Activated naive CD4-positive, alpha-beta T cell treated with anti-CD3 and anti-CD28 coated beads for 36 hours (primary cell): Measurements from ENCODE around the gene UGP2. TPM values are rescaled to one million over a fixed set of nuclear protein-coding genes. Genes with fewer than 3 reads are reported as not detected.
A peak's percentile ranks its signal among the peaks of the same experiment; 100 is the strongest.

Experiments
- CTCF ChIA-PET: fragments of 350-600 bp; sonication (Branson Sonifier 250); formaldehyde crosslinking; loops from one replicate; lab custom pipeline; 2021; ENCODE audit warnings: antibody characterized with exemption; lab: Charles Lee
- DNase-seq: peaks from one replicate; pipeline ENCODE4 v3.0.0-alpha.2; 2020
- H3K27ac Mint-ChIP-seq: one replicate; pipeline ENCODE4 v1.8.0; 2021; ENCODE audit warnings: mild to moderate bottlenecking, mixed read lengths
- H3K27me3 Mint-ChIP-seq: one replicate; pipeline ENCODE4 v1.8.0; 2021; ENCODE audit warnings: low read depth, mixed read lengths
- H3K36me3 Mint-ChIP-seq: one replicate; pipeline ENCODE4 v1.8.0; 2021; ENCODE audit warnings: low read depth, mixed read lengths
- H3K4me1 Mint-ChIP-seq: one replicate; pipeline ENCODE4 v1.8.0; 2021; ENCODE audit warnings: low read depth, mixed read lengths
- H3K4me3 Mint-ChIP-seq: one replicate; pipeline ENCODE4 v1.8.0; 2021; ENCODE audit warnings: mild to moderate bottlenecking, moderate library complexity, mixed read lengths
- H3K9me3 Mint-ChIP-seq: one replicate; pipeline ENCODE4 v1.8.0; 2021; ENCODE audit warnings: mixed read lengths
- intact Hi-C: fragments of 100-400 bp; cut with micrococcal nuclease; formaldehyde crosslinking; loops from one replicate; pipeline ENCODE4 v1.15.1; 2023
- total RNA-seq, 2 experiments: library from RNA; stranded (reverse); gene quantifications; one replicate each; pipeline ENCODE4 v1.2.3, GENCODE V29; 2021

UGP2 gene
- total RNA-seq, 2 experiments from 2014 or later = 82.2 to 93.1 TPM

- H3K4me3 Mint-ChIP-seq = no peak overlapping the region
- intact Hi-C loops = no loop called here
- DNase-seq = no peak
- H3K27ac Mint-ChIP-seq = no peak overlapping the region
- peaks cover 10% of the 10 kb centered on the region for H3K36me3 Mint-ChIP-seq
- peaks cover 7% of the 10 kb centered on the region for H3K9me3 Mint-ChIP-seq
- H3K27me3 Mint-ChIP-seq = no peaks in the 10 kb centered on the region
- H3K4me1 Mint-ChIP-seq = peaks cover 82% of the 10 kb centered on the region
- CTCF ChIA-PET = interaction anchor here (2.0 to 2.3 kb wide), 2 partner anchors 9 to 10 kb away, joined by 11 to 20 read pairs; partner anchors contain the start of gene UGP2
Measured at GRCh38 chr2:63851691-63852311, 10.1 kb downstream of the UGP2 start.

- Mint-ChIP-seq H3K27ac (no peak overlapping the region), H3K4me1 (peaks cover 67% of the 10 kb centered on the region), H3K4me3 (no peak overlapping the region), H3K36me3 (peaks cover 12% of the 10 kb centered on the region), H3K9me3 (no peaks in the 10 kb centered on the region), H3K27me3 (no peaks in the 10 kb centered on the region)
- intact Hi-C loops = no loop called here
- CTCF ChIA-PET = interaction anchor here (0.9 to 2.3 kb wide), 6 partner anchors 7 to 202 kb away, joined by 3 to 20 read pairs (median 4); partner anchors contain the start of gene UGP2
- no peak for DNase-seq
Measured at GRCh38 chr2:63853527-63854310, 12.0 kb downstream of the UGP2 start.

DNA sequence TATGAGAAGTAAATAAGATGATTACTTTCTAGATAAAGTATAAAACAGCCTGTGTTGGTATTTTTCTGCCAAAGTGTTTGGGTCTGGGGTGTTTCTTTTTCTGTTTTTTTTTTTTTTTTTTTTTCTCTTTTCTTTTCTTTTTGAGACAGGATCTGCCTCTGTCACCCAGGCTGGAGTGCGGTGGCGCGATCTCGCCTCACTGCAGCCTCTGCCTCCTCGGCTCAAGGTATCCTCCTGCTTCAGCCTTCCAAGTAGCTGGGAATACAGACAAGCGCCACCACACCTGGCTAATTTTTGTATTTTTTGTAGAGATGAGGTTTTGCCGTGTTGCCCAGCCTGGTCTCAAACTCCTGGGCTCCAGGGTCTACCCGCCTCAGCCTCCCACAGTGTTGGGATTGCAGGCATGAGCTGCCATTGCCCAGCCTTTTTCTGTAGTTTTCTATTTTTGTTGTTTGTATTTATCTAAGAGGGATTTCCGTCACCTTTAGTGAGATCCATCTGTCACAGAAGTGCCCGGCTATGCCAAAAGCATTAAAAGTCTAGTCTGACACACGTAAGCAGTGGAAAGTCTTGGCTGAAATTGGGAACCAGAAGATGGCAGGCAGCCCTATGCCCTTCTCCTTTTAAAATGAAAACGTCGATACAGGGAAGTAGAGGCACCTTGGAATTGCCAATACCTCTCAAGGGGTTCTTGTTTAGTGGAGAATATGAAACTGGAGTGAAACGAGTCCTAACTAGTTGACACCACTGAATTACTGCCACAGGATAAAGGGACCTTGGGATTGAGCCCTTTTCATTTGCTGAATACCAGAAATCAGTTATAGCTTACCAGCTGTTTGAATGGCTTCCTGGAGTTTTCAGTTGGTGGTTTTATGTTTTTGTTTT lies 14.0 kb downstream of the UGP2 start:
- CTCF ChIA-PET = interaction anchor here (1.5 to 2.1 kb wide), 3 partner anchors 10 to 15 kb away, joined by 4 to 7 read pairs (median 5); partner anchors contain the start of gene UGP2
- H3K4me3 Mint-ChIP-seq = peak overlapping the region; percentile 22
- H3K4me1 Mint-ChIP-seq = peaks cover 53% of the 10 kb centered on the region
- H3K27me3 Mint-ChIP-seq = no peaks in the 10 kb centered on the region
- intact Hi-C loops = loop anchor here (1.0 to 5.0 kb wide), 3 partner anchors 15 to 1148 kb away; partner anchors contain the start of genes EHBP1, MDH1 and WDPCP
- no peak for DNase-seq
- H3K27ac Mint-ChIP-seq = peak overlapping the region; percentile 80
- peaks cover 20% of the 10 kb centered on the region for H3K36me3 Mint-ChIP-seq
- no peaks in the 10 kb centered on the region for H3K9me3 Mint-ChIP-seq

DNA sequence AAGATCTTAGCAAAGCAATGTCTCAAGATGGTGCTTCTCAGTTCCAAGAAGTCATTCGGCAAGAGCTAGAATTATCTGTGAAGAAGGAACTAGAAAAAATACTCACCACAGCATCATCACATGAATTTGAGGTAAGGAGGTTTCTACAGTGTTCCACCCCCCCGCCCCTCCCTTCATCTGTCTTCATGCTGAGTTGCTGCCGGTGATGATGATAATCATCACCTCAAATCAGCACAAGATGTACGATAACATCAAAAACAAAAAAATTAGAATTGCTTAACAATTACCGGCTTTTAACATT lies 14.6 kb downstream of the UGP2 start:
- Mint-ChIP-seq H3K27ac (peak overlapping the region; percentile 80), H3K36me3 (peaks cover 20% of the 10 kb centered on the region), H3K27me3 (no peaks in the 10 kb centered on the region), H3K4me3 (peak overlapping the region; percentile 22), H3K4me1 (peaks cover 50% of the 10 kb centered on the region), H3K9me3 (no peaks in the 10 kb centered on the region)
- DNase-seq = peak; percentile 67
- intact Hi-C loops = loop anchor here (1.0 to 5.0 kb wide), 3 partner anchors 16 to 1149 kb away; partner anchors contain the start of genes EHBP1, MDH1 and WDPCP
- CTCF ChIA-PET = interaction anchor here (2.1 kb wide), 1 partner anchor 15 kb away, joined by 7 read pairs; the partner anchor contains the start of gene UGP2

DNA sequence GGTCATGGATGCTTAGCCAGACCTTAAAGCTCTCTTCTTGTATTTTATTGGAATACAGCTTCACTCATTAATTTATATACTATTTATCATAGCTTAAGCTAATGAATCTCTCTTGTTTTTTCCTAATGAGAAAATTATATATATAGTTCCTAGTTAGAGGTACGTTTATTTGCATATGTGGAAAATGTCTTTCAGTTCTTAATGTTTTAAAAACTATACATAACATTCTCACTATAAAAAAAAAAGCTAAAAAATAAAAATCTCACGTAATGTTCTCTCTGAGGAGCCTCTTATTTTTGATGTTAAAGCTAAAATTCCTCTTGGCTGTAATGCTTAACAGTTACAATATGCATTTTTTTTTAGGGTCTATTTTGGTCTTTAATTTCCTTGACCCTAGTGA lies 16.6 kb downstream of the UGP2 start:
- H3K36me3 Mint-ChIP-seq = peaks cover 20% of the 10 kb centered on the region
- DNase-seq = no peak
- no peaks in the 10 kb centered on the region for H3K27me3 Mint-ChIP-seq
- no peak overlapping the region for H3K27ac Mint-ChIP-seq
- intact Hi-C loops = loop anchor here (5.0 kb wide), 1 partner anchor 1151 kb away; the partner anchor contains the start of gene EHBP1
- no peak overlapping the region for H3K4me3 Mint-ChIP-seq
- CTCF ChIA-PET = interaction anchor here (1.4 to 2.1 kb wide), 3 partner anchors 11 to 159 kb away, joined by 5 to 7 read pairs (median 7); partner anchors contain the start of gene UGP2
- peaks cover 48% of the 10 kb centered on the region for H3K4me1 Mint-ChIP-seq
- no peaks in the 10 kb centered on the region for H3K9me3 Mint-ChIP-seq

DNA sequence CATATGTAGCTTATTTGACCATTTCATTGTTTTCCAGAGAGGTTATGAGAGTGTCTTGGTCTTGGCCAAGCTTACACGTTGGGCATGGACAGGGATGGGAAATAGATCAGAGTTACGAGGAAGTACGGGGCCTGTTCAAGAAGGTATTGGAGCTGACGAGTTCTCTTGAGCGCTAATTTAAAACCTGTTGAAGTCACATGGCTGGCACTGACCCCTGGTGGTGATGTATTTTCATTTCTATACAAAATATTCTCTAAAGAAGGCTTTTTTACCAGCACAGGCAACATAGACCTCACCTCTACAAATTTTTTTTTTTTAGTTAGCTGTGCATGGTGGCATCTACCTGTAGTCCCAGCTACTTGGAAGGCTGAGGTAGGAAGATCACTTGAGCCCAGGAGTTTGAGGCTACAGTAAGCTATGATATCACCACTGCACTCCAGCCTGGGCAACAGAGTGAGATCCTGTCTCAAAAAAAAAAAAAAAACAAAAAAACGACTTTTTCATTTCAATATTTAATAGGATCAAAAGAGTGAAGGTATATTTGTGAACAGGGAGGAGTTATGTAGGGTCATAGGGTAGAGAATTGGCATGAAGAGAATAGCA lies 19.6 kb downstream of the UGP2 start:
- intact Hi-C loops = loop anchor here (1.0 to 10.0 kb wide), 7 partner anchors 156 to 466 kb away; partner anchors contain the start of genes MDH1, VPS54 and WDPCP
- CTCF ChIA-PET = interaction anchor here (0.6 to 4.3 kb wide), 27 partner anchors 9 to 1388 kb away, joined by 3 to 33 read pairs (median 5); partner anchors contain the start of genes UGP2 and WDPCP

DNA sequence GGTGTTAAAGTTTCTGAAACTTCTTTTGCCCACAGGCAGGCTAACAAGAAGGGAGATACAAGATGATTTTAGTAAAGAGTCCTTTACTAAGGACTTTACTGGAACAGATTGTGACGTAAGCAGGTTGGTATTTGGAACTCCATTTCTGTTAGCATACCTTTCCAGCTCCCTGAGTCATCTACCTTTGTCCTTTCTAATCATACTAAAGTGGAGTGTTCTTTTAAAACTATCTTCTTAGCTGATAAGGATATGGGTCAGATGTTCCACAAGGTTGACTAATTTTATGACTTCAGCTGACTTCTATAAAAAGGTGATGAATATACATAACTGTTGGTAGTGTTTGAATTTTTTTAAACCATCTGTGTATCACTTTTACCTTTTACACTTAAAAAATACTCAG lies 21.1 kb downstream of the UGP2 start:
- Mint-ChIP-seq H3K36me3 (peaks cover 16% of the 10 kb centered on the region), H3K27me3 (no peaks in the 10 kb centered on the region), H3K27ac (peak overlapping the region; percentile 58), H3K4me3 (no peak overlapping the region), H3K4me1 (peaks cover 44% of the 10 kb centered on the region), H3K9me3 (no peaks in the 10 kb centered on the region)
- DNase-seq = no peak
- intact Hi-C loops = loop anchor here (5.0 to 10.0 kb wide), 4 partner anchors 154 to 464 kb away; partner anchors contain the start of gene VPS54
- CTCF ChIA-PET = interaction anchor here (0.7 to 4.3 kb wide), 4 partner anchors 17 to 1044 kb away, joined by 3 to 33 read pairs (median 12); no protein-coding TSS in a partner anchor

More for the DNA sequence above, 19.6 kb downstream of the UGP2 start:
- Mint-ChIP-seq H3K4me3 (no peak overlapping the region), H3K36me3 (peaks cover 22% of the 10 kb centered on the region), H3K9me3 (no peaks in the 10 kb centered on the region), H3K27me3 (no peaks in the 10 kb centered on the region), H3K4me1 (peaks cover 44% of the 10 kb centered on the region), H3K27ac (no peak overlapping the region)
- peak; percentile 73 for DNase-seq

DNA sequence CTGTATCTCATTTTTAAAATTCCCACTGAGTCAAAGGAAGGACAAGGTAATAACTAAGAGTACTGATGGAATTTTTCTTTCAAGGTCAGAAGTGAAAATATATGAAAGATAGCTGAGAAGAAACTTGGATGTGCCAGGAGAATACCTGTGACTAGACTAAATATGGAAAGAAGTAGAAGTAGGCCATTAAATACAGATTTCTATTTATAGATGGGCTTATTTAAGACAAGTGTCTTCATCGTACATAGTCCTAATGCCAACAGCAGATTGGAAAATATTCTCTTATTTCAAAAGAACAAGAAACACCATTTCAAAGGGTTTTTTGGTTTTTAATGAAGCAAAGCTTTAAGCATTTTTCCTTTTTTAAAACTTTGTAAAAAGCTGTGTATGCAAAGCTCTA lies 22.0 kb downstream of the UGP2 start:
- Mint-ChIP-seq H3K36me3 (peaks cover 17% of the 10 kb centered on the region), H3K27me3 (no peaks in the 10 kb centered on the region), H3K4me3 (no peak overlapping the region), H3K27ac (no peak overlapping the region), H3K4me1 (peaks cover 48% of the 10 kb centered on the region), H3K9me3 (no peaks in the 10 kb centered on the region)
- intact Hi-C loops = loop anchor here (5.0 to 10.0 kb wide), 4 partner anchors 154 to 464 kb away; partner anchors contain the start of gene VPS54
- DNase-seq = no peak
- CTCF ChIA-PET = interaction anchor here (0.7 to 4.3 kb wide), 4 partner anchors 19 to 172 kb away, joined by 3 to 33 read pairs (median 3); no protein-coding TSS in a partner anchor

- Mint-ChIP-seq H3K9me3 (no peaks in the 10 kb centered on the region), H3K27me3 (no peaks in the 10 kb centered on the region), H3K27ac (no peak overlapping the region), H3K4me3 (no peak overlapping the region), H3K36me3 (peaks cover 12% of the 10 kb centered on the region), H3K4me1 (peaks cover 48% of the 10 kb centered on the region)
- DNase-seq = no peak
- intact Hi-C loops = loop anchor here (10.0 kb wide), 1 partner anchor 440 kb away; no protein-coding TSS in a partner anchor
- CTCF ChIA-PET = interaction anchor here (0.6 to 1.6 kb wide), 2 partner anchors 18 to 25 kb away, joined by 3 to 5 read pairs; no protein-coding TSS in a partner anchor
Measured at GRCh38 chr2:63865159-63865799, 23.6 kb downstream of the UGP2 start.

DNA sequence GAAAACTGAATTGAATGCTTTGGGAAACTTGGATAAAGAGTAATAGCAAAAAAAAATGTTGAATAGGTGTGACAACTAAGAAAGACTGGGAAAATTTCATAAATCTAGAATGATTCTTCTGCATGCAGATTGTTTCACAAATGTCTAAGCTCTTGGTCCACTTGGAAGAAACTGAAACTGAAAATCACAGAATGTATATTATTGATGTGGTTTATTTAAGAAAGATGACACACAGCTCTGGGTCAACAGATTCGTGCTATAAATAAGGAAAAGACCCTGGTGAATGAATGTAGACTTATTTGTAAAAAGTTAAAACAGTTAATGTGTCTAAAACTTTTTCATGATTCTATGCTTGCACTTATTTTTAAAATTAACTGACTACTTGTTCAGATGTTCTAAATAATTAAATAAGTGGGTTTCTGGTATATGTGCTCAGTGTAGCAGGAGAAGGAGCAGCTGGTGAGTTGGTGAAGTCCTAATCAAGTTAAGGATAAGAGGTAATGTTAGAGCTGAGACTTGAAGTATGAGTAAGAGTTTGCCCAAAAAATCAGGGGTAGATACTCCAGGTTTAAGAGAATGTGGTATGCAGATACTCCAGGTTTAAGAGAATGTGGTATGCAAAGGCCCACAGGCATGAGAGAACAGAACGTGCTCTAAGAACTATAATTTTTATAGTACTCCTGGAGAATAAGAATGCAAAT lies 24.5 kb downstream of the UGP2 start:
- Mint-ChIP-seq H3K36me3 (peaks cover 13% of the 10 kb centered on the region), H3K4me1 (peaks cover 47% of the 10 kb centered on the region), H3K9me3 (no peaks in the 10 kb centered on the region), H3K27ac (no peak overlapping the region), H3K27me3 (no peaks in the 10 kb centered on the region), H3K4me3 (no peak overlapping the region)
- CTCF ChIA-PET = interaction anchor here (0.8 to 1.4 kb wide), 4 partner anchors 20 to 177 kb away, joined by 3 read pairs; partner anchors contain the start of gene UGP2
- no peak for DNase-seq
- intact Hi-C loops = loop anchor here (10.0 kb wide), 1 partner anchor 441 kb away; no protein-coding TSS in a partner anchor
